HK-2 (cell line): ENCODE data around the gene PLPPR4.
"Not testable (repeated sequence)": the region's sequence is repeated elsewhere in the genome, so short reads cannot be mapped to it uniquely, and the experiment has no call there.

Experiments used
- DNase-seq: peaks from one replicate; pipeline ENCODE4 v3.0.0-alpha.2; 2018; ENCODE audit not compliant: unreplicated experiment

Gene PLPPR4

DNA sequence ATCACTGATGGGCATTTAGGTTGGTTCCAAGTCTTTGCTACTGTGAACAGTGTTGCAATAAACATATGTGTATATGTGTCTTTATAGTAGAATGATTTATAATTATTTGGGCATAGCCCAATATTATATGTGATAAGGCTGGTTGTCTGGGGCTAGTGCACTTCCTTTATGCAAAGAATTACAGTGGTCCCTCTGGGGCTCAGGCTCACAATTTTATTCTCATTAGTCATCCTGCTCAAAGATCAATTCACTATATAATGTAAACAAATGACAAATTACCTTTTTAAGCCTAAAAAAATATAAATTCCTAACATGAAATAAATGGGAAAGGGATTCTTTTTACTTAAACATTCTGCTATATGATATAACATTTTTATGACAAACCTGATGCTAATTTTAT is 5.0 kb downstream of the PLPPR4 start:
- DNase-seq = no peak

- DNase-seq = no peak
These were observed 6.4 kb downstream of the PLPPR4 start for GRCh38 chr1:99270646-99271045.

- DNase-seq = no peak
These were observed 7.0 kb downstream of the PLPPR4 start for GRCh38 chr1:99271249-99271648.

DNA sequence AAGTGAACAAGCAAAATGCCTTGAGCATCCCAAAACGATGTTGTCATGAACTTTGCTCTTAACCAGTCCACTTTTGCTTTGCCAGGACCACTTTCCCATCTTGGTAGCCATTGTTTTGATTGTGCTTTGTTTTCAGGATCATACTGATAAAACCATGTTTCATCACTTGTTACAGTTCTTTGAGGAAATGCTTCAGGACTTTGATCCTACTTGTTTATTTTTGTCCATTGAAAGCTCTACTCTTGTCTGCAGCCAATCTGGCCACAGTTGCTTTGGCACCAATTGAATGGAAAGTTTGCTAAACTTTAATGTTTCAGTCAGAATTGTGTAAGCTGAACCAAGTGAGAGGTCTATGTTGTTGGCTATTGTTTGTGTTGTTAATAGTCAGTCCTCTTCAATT is 12.8 kb downstream of the PLPPR4 start:
- no peak for DNase-seq

DNA sequence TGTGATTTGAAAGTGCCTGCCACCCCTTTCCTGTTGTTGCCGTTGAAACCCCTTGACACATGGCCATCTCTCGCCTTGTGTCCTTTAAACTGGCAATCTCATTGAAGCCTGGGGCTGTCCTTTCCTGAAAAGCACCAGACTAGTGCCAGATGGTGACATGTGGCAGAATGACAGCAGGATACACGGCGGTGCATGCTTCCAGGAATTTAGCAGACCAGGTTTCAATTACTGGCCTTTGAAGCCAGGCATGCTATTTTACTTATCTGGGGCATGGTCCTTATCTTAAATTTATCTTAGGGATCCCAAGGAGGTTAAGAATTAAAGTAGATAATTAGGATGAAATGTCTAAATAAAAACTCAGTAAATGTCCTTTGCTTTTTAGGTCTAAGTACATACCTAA is 15.2 kb downstream of the PLPPR4 start:
- no peak for DNase-seq

DNA sequence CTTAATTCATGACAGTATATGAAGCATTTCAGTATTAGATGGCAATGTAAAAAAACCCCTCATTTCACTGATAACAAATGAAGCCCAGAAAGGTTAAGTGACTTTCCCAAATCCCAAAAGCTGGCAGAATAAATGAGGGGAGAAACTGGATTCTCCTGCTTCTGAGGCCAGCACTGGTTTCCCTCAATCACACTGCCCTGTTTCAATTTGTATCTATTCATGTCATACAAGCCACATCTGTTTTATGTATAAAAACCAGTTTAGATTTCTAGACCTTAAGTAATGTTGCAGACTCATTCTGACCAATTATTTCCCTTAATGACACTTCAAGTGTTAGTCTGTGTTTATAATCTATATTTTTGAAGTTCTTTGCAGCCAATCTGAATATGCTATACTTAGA is 16.8 kb downstream of the PLPPR4 start:
- DNase-seq = no peak

DNA sequence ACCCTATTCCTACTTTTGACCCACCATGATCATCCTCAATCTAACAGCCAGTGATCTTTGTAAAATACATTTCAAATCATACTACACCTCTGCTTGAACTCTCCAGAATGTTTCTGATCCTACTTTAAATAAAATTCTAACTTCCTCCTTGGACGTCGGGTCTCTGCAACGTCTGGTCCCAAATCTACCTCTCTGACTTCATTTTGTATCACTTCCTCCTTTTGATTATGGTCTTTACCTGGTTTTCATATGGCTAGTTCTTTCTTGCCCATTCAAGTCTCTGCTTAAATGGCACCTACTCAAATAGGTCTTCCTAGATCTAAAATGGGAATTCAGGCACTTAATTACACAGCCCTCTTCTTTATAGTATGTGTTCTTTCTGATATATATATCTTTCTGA is 18.2 kb downstream of the PLPPR4 start:
- no peak for DNase-seq

GRCh38 chr1:99283521-99283920 is 19.2 kb downstream of the PLPPR4 start:
- not testable (repeated sequence) for DNase-seq

GRCh38 chr1:99292886-99293285 is 28.6 kb downstream of the PLPPR4 start:
- no peak for DNase-seq

DNA sequence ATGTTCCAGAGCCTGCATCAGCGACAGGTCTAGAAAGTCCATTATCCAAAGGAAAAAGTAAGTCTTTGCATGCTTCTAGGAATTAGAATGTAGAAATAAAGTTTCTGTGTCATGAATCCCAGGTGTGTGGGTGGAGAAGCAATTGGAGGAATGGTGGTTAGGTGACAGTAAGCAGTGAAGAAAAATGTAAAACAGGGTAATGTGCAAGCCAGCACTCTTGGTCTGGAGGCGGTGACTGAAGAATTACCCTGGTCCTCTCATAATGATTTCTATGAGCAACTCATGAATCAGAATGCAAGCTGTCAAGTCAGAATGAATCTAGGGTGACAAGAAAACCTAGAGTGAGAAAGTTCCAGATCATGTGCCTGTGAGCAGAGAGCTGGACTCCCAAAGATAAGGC is 33.6 kb downstream of the PLPPR4 start:
- no peak for DNase-seq

GRCh38 chr1:99304725-99305282 is 40.5 kb downstream of the PLPPR4 start:
- DNase-seq = no peak

DNA sequence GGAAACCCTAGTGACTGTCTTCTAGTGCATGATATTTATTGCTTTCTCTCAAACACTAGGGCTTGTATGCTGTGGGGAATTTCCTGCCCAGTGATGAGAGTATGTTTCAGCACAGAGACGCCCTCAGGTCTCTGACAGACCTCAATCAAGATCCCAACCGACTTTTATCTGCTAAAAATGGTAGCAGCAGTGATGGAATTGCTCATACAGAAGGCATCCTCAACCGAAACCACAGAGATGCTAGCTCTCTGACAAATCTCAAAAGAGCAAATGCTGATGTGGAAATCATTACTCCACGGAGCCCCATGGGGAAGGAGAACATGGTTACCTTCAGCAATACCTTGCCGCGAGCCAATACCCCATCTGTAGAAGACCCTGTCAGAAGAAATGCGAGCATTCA is 41.3 kb downstream of the PLPPR4 start:
- DNase-seq = no peak

DNA sequence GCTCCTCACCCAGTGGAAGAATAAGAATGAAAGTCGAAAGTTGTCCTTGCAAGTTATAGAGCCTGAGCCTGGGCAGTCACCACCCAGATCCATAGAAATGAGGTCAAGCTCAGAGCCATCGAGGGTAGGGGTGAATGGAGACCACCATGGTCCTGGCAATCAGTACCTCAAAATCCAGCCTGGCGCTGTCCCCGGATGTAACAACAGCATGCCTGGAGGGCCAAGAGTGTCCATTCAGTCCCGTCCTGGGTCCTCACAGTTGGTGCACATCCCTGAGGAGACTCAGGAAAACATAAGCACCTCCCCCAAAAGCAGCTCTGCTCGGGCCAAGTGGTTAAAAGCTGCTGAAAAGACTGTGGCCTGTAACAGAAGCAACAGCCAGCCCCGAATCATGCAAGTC is 41.8 kb downstream of the PLPPR4 start:
- no peak for DNase-seq

DNA sequence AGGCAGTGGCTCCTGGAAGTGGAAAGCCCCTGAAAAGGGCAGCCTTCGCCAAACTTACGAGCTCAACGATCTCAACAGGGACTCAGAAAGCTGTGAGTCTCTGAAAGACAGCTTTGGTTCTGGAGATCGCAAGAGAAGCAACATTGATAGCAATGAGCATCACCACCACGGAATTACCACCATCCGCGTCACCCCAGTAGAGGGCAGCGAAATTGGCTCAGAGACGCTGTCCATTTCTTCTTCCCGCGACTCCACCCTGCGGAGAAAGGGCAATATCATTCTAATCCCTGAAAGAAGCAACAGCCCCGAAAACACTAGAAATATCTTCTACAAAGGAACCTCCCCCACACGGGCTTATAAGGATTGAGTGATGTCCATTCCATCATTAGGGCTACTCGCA is 42.4 kb downstream of the PLPPR4 start:
- no peak for DNase-seq

GRCh38 chr1:99315305-99315704 is 51.0 kb downstream of the PLPPR4 start:
- DNase-seq = no peak

GRCh38 chr1:99326215-99326949 is 62.1 kb downstream of the PLPPR4 start:
- no peak for DNase-seq

GRCh38 chr1:99327357-99327756 is 63.1 kb downstream of the PLPPR4 start:
- DNase-seq = no peak

- no peak for DNase-seq
These were observed 63.9 kb downstream of the PLPPR4 start for GRCh38 chr1:99328171-99328570.

GRCh38 chr1:99331083-99331482 is 66.8 kb downstream of the PLPPR4 start:
- no peak for DNase-seq

DNA sequence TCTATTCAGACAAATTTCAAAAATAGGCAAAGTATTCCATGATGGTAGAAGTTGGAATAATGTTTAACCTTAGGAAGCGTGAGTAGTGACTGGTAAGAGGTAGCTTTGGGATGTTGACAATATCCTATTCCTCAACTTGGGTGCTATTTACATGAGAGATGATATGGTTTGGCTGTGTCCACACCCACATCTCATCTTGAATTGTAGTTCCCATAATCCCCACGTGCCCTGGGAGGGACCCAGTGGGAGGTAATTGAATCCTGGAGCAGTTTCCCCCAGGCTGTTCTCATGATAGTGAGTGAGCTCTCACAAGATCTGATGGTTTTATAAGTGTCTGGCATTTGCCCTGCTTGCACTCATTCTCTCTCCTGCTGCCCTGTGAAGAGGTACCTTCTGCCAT is 67.3 kb downstream of the PLPPR4 start:
- no peak for DNase-seq

DNA sequence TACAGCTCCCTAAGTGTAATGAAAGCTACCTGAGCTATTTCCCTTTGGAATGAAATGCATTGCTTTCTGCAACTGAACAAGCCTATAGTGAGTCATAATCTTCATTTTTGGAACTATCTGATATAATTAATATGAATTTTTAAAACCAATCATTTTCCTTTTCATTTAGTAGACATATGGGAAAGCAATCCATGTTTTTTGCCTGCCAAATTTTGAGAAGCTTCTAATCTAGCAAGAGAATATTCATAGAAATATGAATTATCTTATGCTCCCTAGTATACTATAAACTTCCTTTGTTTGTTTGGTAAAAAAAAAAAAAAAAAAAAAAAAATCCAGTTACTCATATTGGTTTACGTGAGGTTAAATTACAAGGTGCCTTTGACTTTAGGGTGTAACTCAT is 68.3 kb downstream of the PLPPR4 start:
- DNase-seq = no peak

DNA sequence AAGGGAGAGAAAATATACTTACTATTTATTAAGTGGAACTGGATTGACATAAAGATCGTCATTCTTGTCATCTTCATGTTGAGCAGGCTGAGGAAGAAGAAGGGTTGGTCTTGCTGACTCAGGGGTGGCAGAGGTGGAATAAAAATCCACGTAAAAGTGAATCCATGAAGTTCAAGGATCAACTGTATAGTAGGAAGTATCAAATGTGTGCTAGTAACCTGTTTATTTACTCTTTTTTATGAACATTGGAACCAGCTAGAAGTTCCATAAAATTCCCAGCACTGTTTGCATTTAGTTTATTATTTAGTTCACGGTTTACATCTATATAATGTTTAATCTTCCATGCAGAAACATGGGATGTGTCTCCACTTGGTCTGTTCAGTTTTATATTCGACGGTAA is 70.7 kb downstream of the PLPPR4 start:
- no peak for DNase-seq

- no peak for DNase-seq
These were observed 82.9 kb downstream of the PLPPR4 start for GRCh38 chr1:99347041-99347684.
